ENCODE data around the gene CA5A.

- TF ChIP-seq CTCF (IDR thresholded peaks at IDR 0.05) (no peak), POLR2A (IDR thresholded peaks at IDR 0.05) (no peak), POLR2AphosphoS5 (IDR thresholded peaks at IDR 0.05) (no peak)
Observed at GRCh38 chr16:87922250-87922871, 14.0 kb downstream of the CA5A start.

Data from gastroesophageal sphincter (tissue), 3 donors.